Chondrocyte (in vitro differentiated cells): ENCODE measurements around the gene REEP6. TPM values are rescaled to one million over a fixed set of nuclear protein-coding genes. Genes with fewer than 3 reads are reported as not detected.

ENCODE experiments used
- DNase-seq: peaks from one replicate; pipeline ENCODE4 v3.0.0; 2021; ENCODE audit warnings: mixed read lengths, low spot score
- H3K27ac Mint-ChIP-seq: one replicate; pipeline ENCODE4 v1.8.0; 2021; ENCODE audit warnings: mild to moderate bottlenecking, moderate library complexity, mixed read lengths; ENCODE audit not compliant: unreplicated experiment
- H3K27me3 Mint-ChIP-seq: 2 replicates; pipeline ENCODE4 v1.8.0; 2021; ENCODE audit warnings: low read depth, mixed read lengths
- H3K36me3 Mint-ChIP-seq: 2 replicates; pipeline ENCODE4 v1.8.0; 2021; ENCODE audit warnings: low read depth, mixed read lengths
- H3K4me1 Mint-ChIP-seq: 2 replicates; pipeline ENCODE4 v1.8.0; 2021; ENCODE audit warnings: low read depth, mild to moderate bottlenecking, mixed read lengths
- H3K4me3 Mint-ChIP-seq: one replicate; pipeline ENCODE4 v1.8.0; 2021; ENCODE audit warnings: mild to moderate bottlenecking, moderate library complexity, mixed read lengths; ENCODE audit not compliant: unreplicated experiment
- H3K9me3 Mint-ChIP-seq: 2 replicates; pipeline ENCODE4 v1.8.0; 2021; ENCODE audit warnings: low read depth, mixed read lengths
- total RNA-seq: library from RNA; stranded (reverse); gene quantifications from 3 replicates; pipeline ENCODE4 v1.2.1, GENCODE V29; 2021
- TF ChIP-seq, protein P1 (sequence below): fragments of 200-600 bp; sonication (generic); IDR thresholded peaks from 2 replicates; pipeline ENCODE4 v1.5.0; 2021; ENCODE audit warnings: antibody characterized with exemption, mild to moderate bottlenecking, moderate library complexity

The REEP6 gene
- total RNA-seq, 1 donor from 2014 or later: 2.8 TPM

- peak; percentile 94 for DNase-seq
- peaks cover 3% of the 10 kb centered on the region for H3K36me3 Mint-ChIP-seq
- TF ChIP-seq, protein P1, sequence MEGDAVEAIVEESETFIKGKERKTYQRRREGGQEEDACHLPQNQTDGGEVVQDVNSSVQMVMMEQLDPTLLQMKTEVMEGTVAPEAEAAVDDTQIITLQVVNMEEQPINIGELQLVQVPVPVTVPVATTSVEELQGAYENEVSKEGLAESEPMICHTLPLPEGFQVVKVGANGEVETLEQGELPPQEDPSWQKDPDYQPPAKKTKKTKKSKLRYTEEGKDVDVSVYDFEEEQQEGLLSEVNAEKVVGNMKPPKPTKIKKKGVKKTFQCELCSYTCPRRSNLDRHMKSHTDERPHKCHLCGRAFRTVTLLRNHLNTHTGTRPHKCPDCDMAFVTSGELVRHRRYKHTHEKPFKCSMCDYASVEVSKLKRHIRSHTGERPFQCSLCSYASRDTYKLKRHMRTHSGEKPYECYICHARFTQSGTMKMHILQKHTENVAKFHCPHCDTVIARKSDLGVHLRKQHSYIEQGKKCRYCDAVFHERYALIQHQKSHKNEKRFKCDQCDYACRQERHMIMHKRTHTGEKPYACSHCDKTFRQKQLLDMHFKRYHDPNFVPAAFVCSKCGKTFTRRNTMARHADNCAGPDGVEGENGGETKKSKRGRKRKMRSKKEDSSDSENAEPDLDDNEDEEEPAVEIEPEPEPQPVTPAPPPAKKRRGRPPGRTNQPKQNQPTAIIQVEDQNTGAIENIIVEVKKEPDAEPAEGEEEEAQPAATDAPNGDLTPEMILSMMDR: no peak
- no peaks in the 10 kb centered on the region for H3K27me3 Mint-ChIP-seq
- H3K27ac Mint-ChIP-seq: no peak overlapping the region
- H3K4me1 Mint-ChIP-seq: peaks cover 16% of the 10 kb centered on the region
- no peak overlapping the region for H3K4me3 Mint-ChIP-seq
- H3K9me3 Mint-ChIP-seq: no peaks in the 10 kb centered on the region
These were observed 9.1 kb upstream of the REEP6 start for GRCh38 chr19:1481893-1482360.

GRCh38 chr19:1482361-1483130 is 8.4 kb upstream of the REEP6 start:
- H3K27ac Mint-ChIP-seq: no peak overlapping the region
- peaks cover 12% of the 10 kb centered on the region for H3K4me1 Mint-ChIP-seq
- no peaks in the 10 kb centered on the region for H3K9me3 Mint-ChIP-seq
- TF ChIP-seq, protein P1: no peak
- no peak overlapping the region for H3K4me3 Mint-ChIP-seq
- H3K27me3 Mint-ChIP-seq: no peaks in the 10 kb centered on the region
- peak; percentile 90 for DNase-seq
- H3K36me3 Mint-ChIP-seq: peaks cover 1% of the 10 kb centered on the region

- DNase-seq: no peak
- Mint-ChIP-seq H3K27me3 (no peaks in the 10 kb centered on the region), H3K4me3 (no peak overlapping the region), H3K36me3 (peaks cover 1% of the 10 kb centered on the region), H3K27ac (no peak overlapping the region), H3K9me3 (no peaks in the 10 kb centered on the region), H3K4me1 (peaks cover 5% of the 10 kb centered on the region)
- TF ChIP-seq, protein P1: no peak
These were observed 7.6 kb upstream of the REEP6 start for GRCh38 chr19:1483131-1483978.

GRCh38 chr19:1483979-1484428 is 7.0 kb upstream of the REEP6 start:
- TF ChIP-seq, protein P1: no peak

More at GRCh38 chr19:1483979-1484428, 7.0 kb upstream of the REEP6 start:
- H3K4me1 Mint-ChIP-seq: peaks cover 3% of the 10 kb centered on the region
- no peaks in the 10 kb centered on the region for H3K9me3 Mint-ChIP-seq
- H3K27me3 Mint-ChIP-seq: no peaks in the 10 kb centered on the region
- no peak overlapping the region for H3K27ac Mint-ChIP-seq
- peaks cover under 1% of the 10 kb centered on the region for H3K36me3 Mint-ChIP-seq
- DNase-seq: no peak
- H3K4me3 Mint-ChIP-seq: no peak overlapping the region
